ENCODE results near the gene CRISP1.
"Not testable (repeated sequence)": the region's sequence is repeated elsewhere in the genome, so short reads cannot be mapped to it uniquely, and the experiment has no call there.

GRCh38 chr6:49895553-49895952, 29.2 kb upstream of the CRISP1 start:
- not testable (repeated sequence) for TF ChIP-seq CTCF (IDR thresholded peaks at IDR 0.05; ENCODE audit: insufficient read depth, low read depth, low read length); EZH2 (IDR thresholded peaks at IDR 0.05; ENCODE audit: insufficient read depth, low read length)

Data from astrocyte (in vitro differentiated cells and primary cell).